Amniotic stem cell (primary cell): Measurements from ENCODE around the gene DTNBP1.
"Not testable (repeated sequence)": the region's sequence is repeated elsewhere in the genome, so short reads cannot be mapped to it uniquely, and the experiment has no call there.

ENCODE experiments used
- DNase-seq: peaks from one replicate; lab custom pipeline; 2025; lab: John Stamatoyannopoulos, UW

DTNBP1 gene

DNA sequence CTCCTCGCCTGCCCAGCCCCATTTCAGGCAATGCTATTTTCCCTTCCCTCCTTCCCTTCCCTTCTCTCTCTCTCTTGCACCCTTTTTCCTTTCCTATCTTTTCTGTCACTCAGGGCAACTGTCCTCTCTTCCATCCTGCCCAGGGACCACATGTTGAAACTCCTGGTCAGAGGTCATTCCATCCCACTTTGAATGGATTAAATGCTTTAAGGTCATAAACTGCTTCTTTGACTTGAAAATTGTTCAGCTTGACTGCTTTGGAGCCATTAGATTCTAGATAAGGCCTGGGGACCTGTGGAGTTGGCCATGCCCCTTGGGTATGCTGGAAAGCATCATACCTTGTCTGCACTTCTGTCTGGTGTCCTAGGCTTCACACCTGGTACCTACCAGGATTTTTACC is 106.1 kb downstream of the DTNBP1 start:
- DNase-seq, result no peak

DNA sequence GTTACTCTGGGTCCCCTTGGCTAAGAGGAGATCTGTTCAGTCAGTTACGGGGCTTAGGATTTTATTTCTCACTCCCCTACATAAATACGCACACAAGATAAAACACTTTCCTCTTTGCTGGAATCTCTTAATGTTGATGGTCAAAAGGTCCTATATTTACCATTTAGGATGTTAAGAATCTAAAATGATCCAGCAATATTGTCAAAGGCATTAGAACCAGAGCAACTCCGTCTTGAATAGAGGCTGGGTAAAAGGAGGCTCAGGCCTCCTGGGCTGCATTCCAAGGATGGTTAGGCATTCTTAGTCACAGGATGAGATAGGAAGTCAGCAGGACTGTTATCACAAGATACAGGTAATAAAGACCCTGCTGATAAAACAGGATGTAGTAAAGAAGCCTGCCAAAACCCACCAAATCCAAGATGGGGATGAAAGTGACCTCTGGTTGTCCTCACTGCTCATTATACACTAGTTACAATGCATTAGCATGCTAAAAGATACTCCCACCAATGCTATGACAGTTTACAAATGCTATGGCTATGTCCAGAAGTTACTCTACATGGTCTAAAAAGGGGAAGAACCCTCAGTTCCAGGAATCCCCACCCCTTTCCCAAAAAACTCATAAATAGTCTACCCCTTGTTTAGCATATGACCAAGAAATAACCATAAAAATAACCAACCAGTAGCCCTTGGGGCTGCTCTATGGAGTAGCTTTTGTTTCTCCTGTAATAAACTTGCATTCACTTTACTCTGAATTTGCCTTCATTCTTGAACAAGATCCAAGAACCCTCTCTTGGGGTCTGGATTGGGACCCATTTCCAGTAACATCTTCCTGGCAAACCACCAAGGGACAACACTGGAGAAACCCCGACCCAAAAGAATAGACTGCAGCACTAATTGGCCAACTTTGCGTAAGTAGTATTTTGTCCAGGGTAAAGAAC is 107.5 kb downstream of the DTNBP1 start:
- no peak for DNase-seq

DNA sequence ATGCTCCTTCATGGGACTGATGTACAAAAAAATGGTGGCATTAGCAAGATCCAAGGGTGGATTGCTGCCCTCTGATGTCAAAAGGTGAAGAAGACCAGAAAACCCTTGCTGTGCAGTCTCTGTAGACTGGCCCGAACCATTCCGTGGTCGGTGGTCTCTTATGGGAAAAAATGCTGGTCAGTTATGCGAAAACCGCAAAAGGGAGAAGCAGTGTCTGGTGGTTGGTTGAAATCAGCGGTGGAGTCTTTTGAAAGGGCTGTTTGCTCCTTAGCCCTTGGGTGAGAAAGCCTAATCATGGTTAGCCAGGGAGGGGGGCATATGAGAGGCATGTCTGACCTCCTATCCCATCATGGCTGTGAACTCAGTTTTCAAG is 108.1 kb downstream of the DTNBP1 start:
- no peak for DNase-seq

GRCh38 chr6:15553736-15554294 is 109.0 kb downstream of the DTNBP1 start:
- no peak for DNase-seq

DNA sequence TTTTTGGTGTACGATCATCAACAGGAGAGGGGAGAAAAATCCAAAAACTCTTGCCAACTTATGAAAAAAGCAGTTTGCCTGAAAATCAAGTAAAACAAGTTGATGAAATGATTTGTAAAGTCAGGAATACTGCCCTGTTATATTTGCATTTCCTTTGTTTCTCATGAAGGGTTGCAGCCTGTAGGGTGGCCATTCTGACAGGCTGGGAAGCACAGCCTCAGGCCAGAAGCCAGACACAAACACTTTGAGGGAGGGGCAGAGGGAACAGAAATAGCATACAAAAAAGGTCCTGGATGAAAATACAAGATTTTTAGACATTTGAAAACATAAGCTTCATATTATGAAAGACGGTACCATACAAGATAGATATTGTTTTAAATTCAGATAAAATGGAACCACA is 109.8 kb downstream of the DTNBP1 start:
- DNase-seq, result no peak

GRCh38 chr6:15551798-15552197 is 111.0 kb downstream of the DTNBP1 start:
- no peak for DNase-seq

DNA sequence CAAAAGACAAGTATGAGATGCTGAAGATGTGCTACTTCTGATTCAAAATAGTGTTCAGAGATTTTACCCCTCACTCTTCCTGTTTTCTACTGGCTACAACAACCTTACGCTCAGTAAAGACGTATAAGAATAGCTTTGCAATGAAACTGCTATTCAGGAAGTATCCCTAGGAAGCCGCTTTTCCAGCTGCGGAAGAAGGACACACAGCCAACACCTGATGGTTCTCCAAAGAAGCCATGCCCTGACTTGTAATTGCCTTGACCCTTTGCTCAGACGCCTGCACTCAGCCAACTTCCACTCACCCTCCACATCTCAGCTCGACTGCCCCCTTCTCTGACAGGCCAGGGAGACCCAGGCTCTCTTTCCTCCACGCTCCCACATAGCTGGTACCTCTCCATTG is 111.6 kb downstream of the DTNBP1 start:
- DNase-seq, result no peak

DNA sequence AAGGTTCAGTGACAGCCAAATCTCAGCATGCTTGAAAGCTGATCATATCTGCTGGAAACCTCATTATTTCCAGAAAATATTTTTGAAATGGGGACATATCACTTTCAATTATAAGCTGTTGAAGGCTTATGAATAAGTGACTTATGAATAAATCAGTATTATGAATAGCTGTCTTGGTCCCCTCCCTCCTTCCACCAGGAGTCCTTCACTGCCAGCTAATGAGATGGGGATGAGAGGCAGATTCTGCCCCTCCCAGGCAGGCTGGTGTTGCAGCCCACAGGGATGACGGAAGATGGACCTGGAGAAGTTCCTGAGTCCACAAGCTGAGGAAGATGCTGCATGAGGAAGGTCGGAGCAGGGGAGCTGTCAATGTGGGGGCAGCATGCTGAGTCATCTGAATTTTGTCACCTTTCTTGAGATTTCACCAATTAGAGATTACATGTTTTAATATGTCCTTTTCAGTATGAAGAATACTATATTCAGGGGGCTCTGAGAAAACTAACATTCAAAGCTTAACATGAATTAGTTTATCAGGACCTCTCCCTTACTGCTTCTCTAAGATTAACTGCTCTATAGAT is 112.2 kb downstream of the DTNBP1 start:
- no peak for DNase-seq

- DNase-seq, result no peak
Measured at GRCh38 chr6:15549371-15549770, 113.5 kb downstream of the DTNBP1 start.

GRCh38 chr6:15547400-15547799 is 115.4 kb downstream of the DTNBP1 start:
- no peak for DNase-seq

DNA sequence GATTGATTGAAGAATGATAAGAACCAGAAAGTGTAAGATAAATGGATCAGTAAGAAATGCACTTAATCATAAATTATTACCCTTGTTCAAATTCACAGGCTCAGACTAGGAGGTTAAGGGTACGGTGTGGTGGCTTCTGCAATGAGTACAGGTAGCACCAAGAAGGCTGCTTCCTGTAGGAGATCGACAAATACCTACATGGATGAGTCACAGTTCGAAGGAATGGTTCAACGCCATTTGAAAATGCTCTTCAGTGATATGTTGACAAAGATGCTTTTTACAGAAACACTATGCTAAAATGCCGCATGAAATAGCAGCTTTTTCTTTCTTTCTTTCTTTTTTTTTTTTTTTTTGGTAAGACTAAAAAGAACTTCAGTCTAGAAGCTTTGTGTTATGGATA is 116.2 kb downstream of the DTNBP1 start:
- DNase-seq, result no peak

DNA sequence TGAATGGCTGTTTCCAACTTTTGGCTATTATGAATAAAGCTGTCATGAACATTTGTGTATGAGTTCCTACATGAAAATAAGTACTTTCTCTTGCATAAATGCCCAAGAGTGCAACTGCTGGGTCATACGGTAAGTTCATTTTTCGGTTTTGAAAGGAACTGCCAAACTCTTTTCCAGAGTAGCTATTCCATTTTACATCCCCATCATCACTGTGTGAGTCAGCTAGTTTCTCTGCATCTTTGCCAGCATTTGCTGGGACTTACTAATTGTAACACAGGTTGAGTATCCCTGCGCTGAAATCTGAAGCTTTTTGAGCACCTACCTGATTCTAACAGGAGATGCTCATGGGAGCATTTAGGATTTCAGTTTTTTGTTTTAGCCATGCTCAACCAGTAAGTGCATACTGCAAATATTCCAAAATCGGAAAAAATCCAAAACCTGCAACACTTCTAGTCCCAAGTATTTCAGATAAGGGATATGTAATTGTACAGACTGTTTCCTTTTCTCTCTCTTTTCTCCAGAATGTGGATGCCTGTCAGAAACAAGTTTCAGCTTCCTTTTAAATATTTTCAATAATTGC is 118.4 kb downstream of the DTNBP1 start:
- DNase-seq, result no peak

DNA sequence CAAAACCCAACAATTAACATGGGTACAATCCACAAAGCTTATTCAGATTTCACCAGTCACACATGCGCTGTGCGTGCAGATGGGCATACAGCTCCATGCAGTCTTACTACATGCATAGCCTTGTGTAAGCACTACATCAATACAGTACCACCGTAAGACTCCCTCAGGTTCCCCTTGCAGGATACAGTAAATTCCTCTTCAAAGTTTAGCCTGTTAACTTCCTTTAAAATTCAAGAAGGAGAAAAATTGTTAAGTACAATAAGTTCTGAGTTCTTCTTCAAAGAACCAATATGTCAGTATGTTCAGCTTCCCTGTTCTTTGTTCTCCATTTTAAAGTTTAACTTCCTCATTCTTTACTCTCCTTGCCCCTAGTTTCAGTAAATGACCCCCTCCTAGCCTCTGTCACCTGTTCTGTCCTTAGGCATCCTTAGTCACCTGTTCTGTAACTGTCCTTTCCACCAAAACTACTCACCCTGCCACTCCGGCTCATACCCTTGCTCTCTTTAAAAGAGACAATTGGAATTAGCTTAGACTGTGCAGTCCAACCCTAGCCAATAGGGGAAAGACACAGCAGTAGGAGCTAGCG is 119.4 kb downstream of the DTNBP1 start:
- not testable (repeated sequence) for DNase-seq

DNA sequence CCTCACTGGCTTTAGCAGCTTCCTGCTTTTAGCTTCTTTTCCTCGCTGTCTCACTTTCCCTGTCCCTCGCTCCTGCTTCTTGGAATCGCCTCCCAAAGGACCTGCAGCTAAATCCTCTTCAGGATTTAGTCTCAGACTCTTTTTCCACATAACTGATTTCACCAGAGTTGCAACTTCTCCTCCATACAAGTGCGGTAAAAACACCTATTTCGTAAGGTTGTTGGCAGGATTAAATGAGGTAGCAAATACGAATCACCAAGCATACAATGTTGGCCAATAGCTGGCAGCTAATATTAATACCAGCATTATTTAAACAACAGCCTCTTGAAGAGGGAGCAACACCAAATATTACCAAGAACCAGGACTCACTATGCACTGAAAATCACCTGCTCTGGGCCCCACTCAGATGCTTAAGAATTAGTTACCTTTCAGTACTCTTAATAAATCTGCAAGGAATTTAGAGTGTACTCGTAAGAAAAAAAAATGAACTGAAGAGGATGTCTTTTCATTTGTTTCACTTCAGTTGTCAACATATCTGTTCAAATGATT is 123.0 kb downstream of the DTNBP1 start:
- DNase-seq, result no peak

DNA sequence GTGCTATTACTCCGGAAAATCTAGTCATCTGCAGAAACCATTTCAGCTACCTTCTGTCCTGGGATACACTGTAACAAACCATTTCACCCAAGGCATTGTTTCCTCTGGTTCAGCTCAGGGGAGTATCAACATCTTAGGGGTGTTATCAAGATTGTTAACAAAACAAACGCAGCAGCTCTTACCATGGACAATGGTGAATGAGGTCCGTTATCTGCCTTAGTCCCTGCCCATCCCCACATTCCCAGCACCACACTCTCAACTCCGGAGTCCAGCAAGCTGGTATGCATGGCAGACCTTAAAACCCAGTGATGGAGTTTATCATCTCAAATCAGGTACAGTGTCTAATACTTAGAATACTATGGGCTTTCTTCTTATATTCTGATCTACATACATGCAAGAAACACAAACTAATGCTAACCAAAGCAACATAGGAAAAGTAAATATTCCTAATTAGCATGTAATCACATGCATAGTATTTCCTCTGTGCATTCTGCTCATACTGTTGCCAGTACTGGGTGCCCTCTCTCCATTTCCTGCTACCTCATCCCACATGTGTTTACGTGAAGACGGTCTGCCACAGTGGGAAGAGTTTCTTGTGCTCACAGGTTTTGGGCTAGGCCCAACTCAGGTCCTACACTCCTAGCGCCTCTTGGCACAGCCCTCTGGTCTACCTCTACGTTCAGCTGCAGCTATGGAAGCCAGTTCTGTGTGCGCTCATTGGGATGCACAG is 123.9 kb downstream of the DTNBP1 start:
- no peak for DNase-seq

GRCh38 chr6:15538106-15538505 is 124.7 kb downstream of the DTNBP1 start:
- no peak for DNase-seq

GRCh38 chr6:15536198-15536955 is 126.5 kb downstream of the DTNBP1 start:
- no peak for DNase-seq

- no peak for DNase-seq
Measured at GRCh38 chr6:15535495-15536197, 127.2 kb downstream of the DTNBP1 start.

DNA sequence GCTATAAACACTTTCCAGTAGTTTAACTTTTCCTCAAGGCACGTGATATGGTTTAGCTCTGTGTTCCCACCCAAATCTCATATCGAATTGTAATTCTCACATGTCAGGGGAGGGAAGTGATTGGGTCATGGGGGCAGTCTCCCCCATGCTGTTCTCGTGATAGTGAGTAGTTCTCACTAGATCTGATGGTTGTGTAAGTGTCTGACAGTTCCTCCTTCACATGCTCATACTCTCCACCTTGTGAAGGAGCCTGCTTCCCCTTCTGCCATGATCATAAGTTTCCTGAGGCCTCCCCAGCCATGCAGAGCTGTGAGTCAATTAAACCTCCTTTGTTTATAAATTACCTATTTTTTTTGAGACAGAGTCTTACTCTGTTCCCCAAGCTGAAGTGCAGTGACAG is 127.9 kb downstream of the DTNBP1 start:
- no peak for DNase-seq

GRCh38 chr6:15533379-15534026 is 129.3 kb downstream of the DTNBP1 start:
- no peak for DNase-seq
